HG03159 (cell line): Measurements from ENCODE around the gene SLC20A1.

ENCODE experiments used
- ATAC-seq: cut with Tn5 transposase; IDR thresholded peaks from one replicate; pipeline ENCODE4 v1.9.1; 2021; ENCODE audit warnings: mild to moderate bottlenecking, moderate library complexity; ENCODE audit not compliant: unreplicated experiment

SLC20A1 gene

GRCh38 chr2:112625474-112626114 lies 20.1 kb upstream of the SLC20A1 start:
- ATAC-seq, result no peak

GRCh38 chr2:112626604-112627059 lies 19.1 kb upstream of the SLC20A1 start:
- ATAC-seq, result no peak

GRCh38 chr2:112627060-112628040 lies 18.4 kb upstream of the SLC20A1 start:
- ATAC-seq, result no peak

GRCh38 chr2:112629224-112629623 lies 16.5 kb upstream of the SLC20A1 start:
- ATAC-seq, result no peak

- no peak for ATAC-seq
These were observed 15.9 kb upstream of the SLC20A1 start for GRCh38 chr2:112629823-112630222.

GRCh38 chr2:112630268-112630667 lies 15.5 kb upstream of the SLC20A1 start:
- ATAC-seq, result no peak

DNA sequence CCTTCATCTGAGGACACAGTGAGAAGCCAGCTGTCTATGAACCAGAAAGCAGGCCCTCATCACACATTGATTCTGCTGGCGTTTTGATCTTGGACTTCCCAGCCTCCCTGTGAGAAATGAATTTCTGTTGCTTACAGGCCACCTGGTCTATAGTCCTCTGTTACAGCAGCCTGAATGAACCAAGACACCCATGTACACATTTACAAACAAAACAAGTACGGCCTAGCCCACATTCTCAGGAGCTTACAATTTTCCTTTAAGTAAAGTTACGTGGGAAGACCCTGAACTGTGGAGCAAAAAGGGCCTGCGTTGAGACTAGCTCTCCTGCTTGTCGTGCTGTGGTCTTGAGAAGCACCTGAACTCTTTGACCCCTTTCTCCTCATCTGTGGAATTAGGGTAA lies 12.0 kb upstream of the SLC20A1 start:
- ATAC-seq, result no peak

DNA sequence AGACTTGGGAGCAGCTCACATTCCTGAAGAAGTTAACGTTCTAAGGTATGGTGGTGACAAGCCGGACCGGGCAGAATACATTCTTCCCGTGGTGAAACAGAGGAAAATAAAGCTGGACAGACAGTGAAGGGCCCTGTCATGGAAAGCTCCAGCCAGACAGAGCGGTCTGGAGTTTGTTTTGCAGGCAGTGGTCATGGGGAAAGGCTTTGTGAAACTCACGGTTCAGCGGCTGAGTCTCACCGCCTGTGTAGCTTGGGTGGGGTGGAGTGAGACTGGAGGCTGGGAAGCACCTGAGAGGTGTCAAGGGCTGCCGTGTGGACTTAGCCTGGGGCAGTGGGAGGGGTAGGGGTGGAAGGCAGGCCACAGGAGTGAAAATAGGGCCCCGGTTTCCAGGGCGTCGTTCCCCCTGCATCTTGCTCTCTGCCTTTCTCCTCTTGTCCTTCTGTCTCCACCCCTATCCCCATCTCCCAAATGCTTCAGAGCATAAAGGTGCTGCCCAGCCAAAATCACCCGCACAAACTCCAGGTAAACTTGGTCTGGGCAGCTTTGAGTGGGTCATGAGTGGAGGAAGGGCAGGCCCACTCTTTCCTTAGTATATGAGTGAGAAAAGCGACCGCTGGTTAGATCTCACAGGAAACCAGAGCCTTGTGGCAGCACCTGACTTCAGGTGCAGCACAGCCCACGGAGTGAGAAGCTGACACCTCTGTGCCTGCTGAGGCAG lies 11.4 kb upstream of the SLC20A1 start:
- no peak for ATAC-seq

DNA sequence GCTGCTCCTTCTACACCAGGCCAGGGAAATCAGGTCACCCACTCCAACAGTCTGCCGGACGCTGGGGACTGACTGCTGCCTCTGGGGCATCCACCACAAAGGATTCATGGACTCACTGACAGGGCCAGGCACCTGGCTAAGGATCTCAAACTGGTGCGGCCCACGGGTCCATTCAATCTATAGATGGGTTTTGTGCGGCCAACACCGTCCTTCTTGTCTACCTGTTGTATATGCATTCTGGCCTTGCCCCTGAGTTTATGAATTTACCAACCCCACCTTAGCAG lies 10.9 kb upstream of the SLC20A1 start:
- ATAC-seq, result no peak

DNA sequence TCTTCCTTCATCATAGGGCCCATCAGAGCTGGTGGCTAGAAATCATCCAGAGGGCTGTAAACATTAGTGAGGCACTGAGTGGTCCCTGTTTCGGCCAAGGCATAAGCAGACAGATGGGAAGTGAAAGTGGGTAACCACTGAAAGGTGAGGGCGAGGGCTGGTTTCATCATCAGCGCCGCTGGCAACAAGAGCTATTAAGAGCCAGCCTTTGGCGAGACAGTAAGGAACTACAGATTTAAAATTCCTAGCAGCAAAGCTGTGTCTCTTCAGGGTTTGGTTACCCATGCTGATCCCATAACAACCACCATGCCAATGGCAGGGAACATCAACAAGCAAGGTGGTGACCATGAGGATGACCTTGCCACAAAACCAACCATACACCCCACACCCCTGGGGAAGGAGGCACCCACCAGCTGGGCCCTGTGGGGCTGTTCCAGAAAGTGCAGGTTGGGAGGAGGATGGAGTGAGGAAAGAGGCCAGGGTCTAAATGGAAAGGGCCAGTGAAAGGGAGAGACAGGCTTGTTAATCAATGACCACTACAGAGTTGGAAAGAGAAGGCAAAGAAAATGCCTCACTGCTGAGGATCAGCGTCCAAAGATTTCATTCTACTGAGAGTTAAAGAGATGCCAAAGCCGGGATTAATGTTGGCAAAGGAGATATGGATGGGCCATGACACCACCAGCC lies 9.0 kb upstream of the SLC20A1 start:
- peak; percentile 79 for ATAC-seq

DNA sequence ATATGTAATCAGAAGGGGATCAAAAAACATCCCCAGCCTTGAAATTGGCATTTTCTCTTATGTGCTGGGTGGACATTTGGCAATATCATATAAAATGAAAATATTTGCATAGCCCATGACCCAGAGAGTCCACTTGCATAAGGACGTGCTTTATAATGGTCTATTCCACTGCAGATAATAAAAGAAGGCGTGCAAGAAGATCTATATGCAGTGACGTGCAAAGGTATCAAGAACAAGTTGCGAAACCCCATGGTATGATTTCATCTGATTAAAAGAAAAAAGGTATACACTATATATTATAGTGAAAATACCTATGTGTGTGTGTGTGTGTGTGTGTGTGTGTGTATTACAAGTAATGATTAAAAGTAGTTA lies 8.5 kb upstream of the SLC20A1 start:
- ATAC-seq, result no peak

GRCh38 chr2:112639936-112640335 lies 5.8 kb upstream of the SLC20A1 start:
- ATAC-seq, result no peak

GRCh38 chr2:112640467-112640799 lies 5.3 kb upstream of the SLC20A1 start:
- ATAC-seq, result no peak

- no peak for ATAC-seq
These were observed 4.7 kb upstream of the SLC20A1 start for GRCh38 chr2:112640800-112641675.

GRCh38 chr2:112641701-112642100 lies 4.0 kb upstream of the SLC20A1 start:
- no peak for ATAC-seq

- ATAC-seq, result no peak
These were observed 3.2 kb upstream of the SLC20A1 start for GRCh38 chr2:112642561-112642960.

GRCh38 chr2:112642966-112643365 lies 2.8 kb upstream of the SLC20A1 start:
- ATAC-seq, result no peak

DNA sequence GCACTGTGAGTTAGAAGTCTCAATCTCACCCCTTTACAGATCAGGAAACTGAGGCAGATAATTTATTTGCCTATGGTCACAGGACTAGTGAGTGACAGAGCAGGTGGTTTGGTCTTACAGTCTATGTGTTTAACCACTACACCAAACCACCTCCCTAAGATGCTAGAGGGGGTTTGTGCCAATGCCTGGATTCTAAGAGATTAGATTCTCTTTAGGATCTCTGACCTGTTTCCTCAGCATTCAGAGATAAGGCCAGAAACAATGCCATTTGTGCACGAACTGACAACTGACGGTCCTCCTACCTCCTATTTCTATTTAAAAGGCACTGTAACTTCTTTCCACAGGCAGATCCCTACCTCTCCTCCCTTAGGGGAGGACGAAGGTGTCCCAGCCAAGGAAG lies 2.3 kb upstream of the SLC20A1 start:
- no peak for ATAC-seq

- ATAC-seq, result no peak
These were observed 1.4 kb upstream of the SLC20A1 start for GRCh38 chr2:112644155-112644932.

- peak; percentile 1 for ATAC-seq
These were observed 818 bp upstream of the SLC20A1 start for GRCh38 chr2:112644933-112645309.
